OCI-LY7 (cell line): ENCODE results near the gene FAM13A. TPM values are rescaled to one million over a fixed set of nuclear protein-coding genes. Genes with fewer than 3 reads are reported as not detected.
A peak's percentile ranks its signal among the peaks of the same experiment; 100 is the strongest.

Experiments
- BruUV-seq: library from RNA; stranded (reverse); fragments of 400-500 nt; replicated peaks from 2 replicates; lab custom pipeline; 2021; lab: Mats Ljungman, UMichigan
- CTCF ChIA-PET: fragments of 300-600 bp; sonication (Branson Sonifier 250); formaldehyde crosslinking; loops from one replicate; lab custom pipeline; 2022; ENCODE audit warnings: antibody characterized with exemption; ENCODE audit not compliant: unreplicated experiment; lab: Charles Lee
- POLR2A ChIA-PET: fragments of 300-600 bp; sonication (Branson Sonifier 250); formaldehyde crosslinking; loops from one replicate; lab custom pipeline; 2022; ENCODE audit warnings: antibody characterized with exemption; lab: Charles Lee
- DNase-seq: peaks from one replicate; pipeline ENCODE4 v3.0.0-alpha.2; 2015; ENCODE audit warnings: low spot score
- H2AFZ ChIP-seq: fragments of 200-600 bp; sonication (generic), shearing (Covaris generic); 2 replicates; pipeline ENCODE4 v1.6.1; 2014; ENCODE audit warnings: mild to moderate bottlenecking, antibody characterized with exemption, low read length, moderate library complexity
- H3K27ac ChIP-seq: fragments of 200-600 bp; sonication (generic); 2 replicates; pipeline ENCODE4 v1.5.1; 2014; ENCODE audit warnings: mixed run types, low read depth, mild to moderate bottlenecking, moderate library complexity, low read length, inconsistent platforms; ENCODE audit not compliant: poor library complexity, severe bottlenecking
- H3K36me3 ChIP-seq: fragments of 200-600 bp; sonication (generic); 2 replicates; pipeline ENCODE4 v1.6.1; 2014; ENCODE audit warnings: mild to moderate bottlenecking, antibody characterized with exemption, low read length, moderate library complexity, mixed read lengths; ENCODE audit not compliant: insufficient read depth
- H3K4me1 ChIP-seq: fragments of 200-600 bp; sonication (generic); 2 replicates; pipeline ENCODE4 v1.5.1; 2014; ENCODE audit warnings: mild to moderate bottlenecking, low read length; ENCODE audit not compliant: insufficient read depth, poor library complexity, severe bottlenecking
- H3K4me2 ChIP-seq: fragments of 200-600 bp; sonication (generic); 2 replicates; pipeline ENCODE4 v1.6.1; 2014; ENCODE audit warnings: mild to moderate bottlenecking, low read length
- H3K4me3 ChIP-seq: fragments of 200-600 bp; sonication (generic); 2 replicates; pipeline ENCODE4 v1.5.1; 2014; ENCODE audit warnings: mild to moderate bottlenecking, low read depth, low read length; ENCODE audit not compliant: poor library complexity, severe bottlenecking
- H3K79me2 ChIP-seq: fragments of 200-600 bp; sonication (generic); 2 replicates; pipeline ENCODE4 v1.6.1; 2016; ENCODE audit warnings: low read depth, mild to moderate bottlenecking, low read length, moderate library complexity, mixed read lengths; ENCODE audit not compliant: insufficient read depth
- H3K9me2 ChIP-seq: fragments of 200-600 bp; sonication (generic); 2 replicates; pipeline ENCODE4 v1.6.1; 2016; ENCODE audit warnings: mild to moderate bottlenecking, low read length, mixed read lengths; ENCODE audit not compliant: insufficient read depth
- H3K9me3 ChIP-seq: fragments of 200-600 bp; sonication (generic); 2 replicates; pipeline ENCODE4 v1.6.1; 2014; ENCODE audit warnings: mild to moderate bottlenecking, mixed run types, low read length, mixed read lengths
- H4K20me1 ChIP-seq: fragments of 200-600 bp; sonication (generic); 2 replicates; pipeline ENCODE4 v1.6.1; 2014; ENCODE audit warnings: mild to moderate bottlenecking, antibody characterized with exemption, low read length, moderate library complexity, mixed read lengths; ENCODE audit not compliant: insufficient read depth
- EZH2phosphoT487 ChIP-seq: fragments of 200-600 bp; sonication (generic); IDR thresholded peaks from 2 replicates; pipeline ENCODE4 v1.6.1; 2018; ENCODE audit warnings: low read depth, borderline replicate concordance, mild to moderate bottlenecking, mixed run types, antibody characterized with exemption, low read length, moderate library complexity, mixed read lengths
- intact Hi-C: fragments of 100-400 bp; cut with micrococcal nuclease; formaldehyde crosslinking; loops from one replicate; pipeline ENCODE4 v1.10.0; 2022; ENCODE audit not compliant: unreplicated experiment
- total RNA-seq, 2 experiments: library from RNA; depleted of rRNA in 1 of 2; stranded (reverse); fragments of >200 nt in 1 of 2; shearing (Covaris generic) in 1 of 2; gene quantifications; 2 replicates each; pipeline ENCODE4 v1.2.3, GENCODE V29; 2014 to 2022
- TF ChIP-seq, protein P1 (sequence below): fragments of 200-600 bp; sonication (generic); conservative IDR thresholded peaks from 2 replicates; pipeline ENCODE4 v1.5.1; 2014; ENCODE audit warnings: mild to moderate bottlenecking, antibody characterized with exemption, low read length, moderate library complexity, mixed read lengths

FAM13A gene
- total RNA-seq, 2 experiments from 2014 or later: not detected

DNA sequence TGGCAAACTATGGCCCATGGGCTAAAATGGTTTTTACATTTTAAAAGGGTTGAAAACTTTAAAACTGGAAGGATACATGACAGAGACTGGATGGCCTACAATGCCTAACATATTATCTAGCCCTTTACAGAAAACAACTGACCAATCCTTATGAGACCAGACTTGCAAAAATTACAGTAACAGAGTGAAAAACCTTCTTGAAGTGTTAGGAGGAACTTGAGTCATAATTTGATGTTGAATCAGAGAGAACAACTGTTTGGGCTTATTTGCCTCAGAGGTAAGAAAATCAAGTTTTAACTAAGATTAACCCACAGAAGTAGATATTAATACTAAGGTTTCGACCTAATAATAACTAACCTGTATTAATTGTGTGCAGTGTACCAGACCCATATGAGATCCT lies 347.0 kb downstream of the FAM13A start:
- Histone ChIP-seq H3K4me3 (no peak overlapping the region), H3K9me2 (no peaks in the 10 kb centered on the region), H4K20me1 (no peaks in the 10 kb centered on the region), H3K9me3 (no peaks in the 10 kb centered on the region), H2AFZ (no peak overlapping the region), H3K79me2 (no peaks in the 10 kb centered on the region), H3K27ac (no peak overlapping the region), H3K36me3 (no peaks in the 10 kb centered on the region), H3K4me1 (no peaks in the 10 kb centered on the region), H3K4me2 (no peak overlapping the region)
- ChIA-PET CTCF (no interaction called here), POLR2A (no interaction called here)
- intact Hi-C loops: no loop called here
- no peak for DNase-seq
- TF ChIP-seq EZH2phosphoT487: no peak
- TF ChIP-seq, protein P1, sequence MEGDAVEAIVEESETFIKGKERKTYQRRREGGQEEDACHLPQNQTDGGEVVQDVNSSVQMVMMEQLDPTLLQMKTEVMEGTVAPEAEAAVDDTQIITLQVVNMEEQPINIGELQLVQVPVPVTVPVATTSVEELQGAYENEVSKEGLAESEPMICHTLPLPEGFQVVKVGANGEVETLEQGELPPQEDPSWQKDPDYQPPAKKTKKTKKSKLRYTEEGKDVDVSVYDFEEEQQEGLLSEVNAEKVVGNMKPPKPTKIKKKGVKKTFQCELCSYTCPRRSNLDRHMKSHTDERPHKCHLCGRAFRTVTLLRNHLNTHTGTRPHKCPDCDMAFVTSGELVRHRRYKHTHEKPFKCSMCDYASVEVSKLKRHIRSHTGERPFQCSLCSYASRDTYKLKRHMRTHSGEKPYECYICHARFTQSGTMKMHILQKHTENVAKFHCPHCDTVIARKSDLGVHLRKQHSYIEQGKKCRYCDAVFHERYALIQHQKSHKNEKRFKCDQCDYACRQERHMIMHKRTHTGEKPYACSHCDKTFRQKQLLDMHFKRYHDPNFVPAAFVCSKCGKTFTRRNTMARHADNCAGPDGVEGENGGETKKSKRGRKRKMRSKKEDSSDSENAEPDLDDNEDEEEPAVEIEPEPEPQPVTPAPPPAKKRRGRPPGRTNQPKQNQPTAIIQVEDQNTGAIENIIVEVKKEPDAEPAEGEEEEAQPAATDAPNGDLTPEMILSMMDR: no peak
- BruUV-seq: no TSS peak

DNA sequence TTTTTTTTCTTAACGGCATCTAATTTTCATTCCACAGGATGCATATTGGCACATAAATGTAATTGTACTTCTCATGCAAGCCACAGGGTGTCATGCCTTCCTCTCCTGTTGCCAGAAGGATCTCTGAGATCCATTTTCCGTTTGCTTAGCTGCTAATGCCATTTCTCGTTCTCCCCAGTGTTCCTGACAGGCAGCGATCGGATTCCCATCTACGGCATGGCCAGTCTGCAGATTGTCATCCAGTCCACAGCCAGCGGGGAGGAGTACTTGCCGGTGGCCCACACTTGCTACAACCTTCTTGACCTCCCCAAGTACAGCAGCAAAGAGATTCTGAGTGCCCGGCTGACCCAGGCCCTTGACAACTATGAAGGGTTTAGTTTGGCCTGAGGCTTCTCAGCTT lies 350.4 kb downstream of the FAM13A start:
- H3K9me2 ChIP-seq: no peaks in the 10 kb centered on the region
- no peaks in the 10 kb centered on the region for H3K36me3 ChIP-seq
- no peaks in the 10 kb centered on the region for H3K9me3 ChIP-seq
- no peaks in the 10 kb centered on the region for H4K20me1 ChIP-seq
- no peak for DNase-seq
- CTCF ChIA-PET: no interaction called here
- intact Hi-C loops: no loop called here
- H3K27ac ChIP-seq: no peak overlapping the region
- H2AFZ ChIP-seq: no peak overlapping the region
- TF ChIP-seq, protein P1: 0 out of 2 replicates have a peak, but pooled peaks have one; percentile 21
- no peak for TF ChIP-seq EZH2phosphoT487
- no peak overlapping the region for H3K4me3 ChIP-seq
- BruUV-seq: no TSS peak
- no peaks in the 10 kb centered on the region for H3K4me1 ChIP-seq
- POLR2A ChIA-PET: interaction anchor here (0.8 kb wide), 1 partner anchor 28 kb away, joined by 4 read pairs; no protein-coding TSS in a partner anchor
- no peaks in the 10 kb centered on the region for H3K79me2 ChIP-seq
- H3K4me2 ChIP-seq: no peak overlapping the region

DNA sequence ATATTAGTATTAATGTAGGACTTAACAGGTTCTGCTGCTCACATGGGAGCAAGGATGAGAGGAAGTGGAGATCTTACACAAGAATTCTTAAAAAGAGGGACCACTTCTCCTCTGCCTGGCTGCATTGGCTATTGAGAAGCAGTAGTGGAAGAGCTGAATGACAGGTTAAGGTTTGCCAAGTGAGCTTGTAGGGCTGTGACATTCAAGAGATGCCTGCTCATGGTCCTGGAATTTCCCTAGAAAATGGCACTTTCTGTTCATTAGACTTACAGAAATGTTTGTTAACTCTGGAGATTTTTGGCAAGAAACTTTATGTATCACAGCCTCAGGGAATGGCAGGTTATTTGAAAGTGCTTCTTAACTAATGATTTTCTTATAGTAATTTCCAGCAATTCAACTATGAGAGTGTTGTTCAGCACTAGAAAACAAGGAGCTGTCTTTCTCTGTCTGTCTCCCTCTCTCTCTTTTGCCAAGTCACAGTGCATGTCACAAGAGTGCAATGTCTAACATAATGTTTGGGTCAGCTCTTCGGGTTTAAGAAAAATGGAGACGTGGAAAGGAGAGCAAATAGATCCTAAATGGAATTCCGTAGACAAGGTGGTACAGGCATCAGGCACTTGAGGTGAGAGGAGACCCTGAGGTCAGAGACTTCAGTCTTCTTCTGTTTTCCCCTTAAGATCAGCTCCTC lies 351.0 kb downstream of the FAM13A start:
- ChIA-PET POLR2A (interaction anchor here (0.6 to 0.8 kb wide), 3 partner anchors 11 to 713 kb away, joined by 3 to 4 read pairs (median 4); no protein-coding TSS in a partner anchor), CTCF (no interaction called here)
- H3K9me2 ChIP-seq: no peaks in the 10 kb centered on the region
- no peaks in the 10 kb centered on the region for H3K36me3 ChIP-seq
- no peak for DNase-seq
- H3K79me2 ChIP-seq: no peaks in the 10 kb centered on the region
- no peaks in the 10 kb centered on the region for H3K9me3 ChIP-seq
- H3K4me1 ChIP-seq: no peaks in the 10 kb centered on the region
- H3K4me2 ChIP-seq: no peak overlapping the region
- no peak overlapping the region for H3K27ac ChIP-seq
- no TSS peak for BruUV-seq
- TF ChIP-seq, protein P1: no peak
- TF ChIP-seq EZH2phosphoT487: no peak
- no peak overlapping the region for H2AFZ ChIP-seq
- no peak overlapping the region for H3K4me3 ChIP-seq
- H4K20me1 ChIP-seq: no peaks in the 10 kb centered on the region
- intact Hi-C loops: no loop called here
